ENCODE results near the gene SIGLEC14.
A peak's percentile ranks its signal among the peaks of the same experiment; 100 is the strongest.
"Not testable (repeated sequence)": the region's sequence is repeated elsewhere in the genome, so short reads cannot be mapped to it uniquely, and the experiment has no call there.

SIGLEC14 gene

DNA sequence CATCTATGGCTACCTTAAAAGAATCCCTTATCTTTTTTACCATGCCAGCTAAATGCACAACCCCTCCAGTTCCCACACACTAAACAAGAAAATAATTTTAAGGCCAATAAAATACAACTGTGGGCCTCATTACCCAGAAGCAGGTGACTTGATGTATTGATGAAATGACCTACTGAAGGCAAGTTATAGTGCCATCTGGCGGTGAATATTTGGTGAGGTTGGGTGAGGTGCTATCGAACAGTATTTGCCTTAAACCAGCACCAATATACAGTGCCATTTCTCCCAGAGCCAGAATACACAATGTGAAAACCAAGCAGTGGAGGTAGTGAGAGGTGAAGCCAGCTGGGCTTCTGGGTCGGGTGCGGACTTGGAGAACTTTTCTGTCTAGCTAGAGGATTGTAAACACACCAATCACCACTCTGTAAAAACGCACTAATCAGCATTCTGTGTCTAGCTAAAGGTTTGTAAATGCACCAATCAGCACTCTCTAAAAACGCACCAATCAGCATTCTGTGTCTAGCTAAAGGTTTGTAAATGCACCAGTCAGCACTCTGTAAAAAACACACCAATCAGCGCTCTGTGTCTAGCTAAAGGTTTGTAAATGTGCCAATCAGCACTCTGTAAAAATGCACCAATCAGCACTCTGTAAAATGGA, 29.4 kb upstream of the SIGLEC14 start:
- peak; percentile 32 for DNase-seq (ENCODE audit: low spot score)

DNA sequence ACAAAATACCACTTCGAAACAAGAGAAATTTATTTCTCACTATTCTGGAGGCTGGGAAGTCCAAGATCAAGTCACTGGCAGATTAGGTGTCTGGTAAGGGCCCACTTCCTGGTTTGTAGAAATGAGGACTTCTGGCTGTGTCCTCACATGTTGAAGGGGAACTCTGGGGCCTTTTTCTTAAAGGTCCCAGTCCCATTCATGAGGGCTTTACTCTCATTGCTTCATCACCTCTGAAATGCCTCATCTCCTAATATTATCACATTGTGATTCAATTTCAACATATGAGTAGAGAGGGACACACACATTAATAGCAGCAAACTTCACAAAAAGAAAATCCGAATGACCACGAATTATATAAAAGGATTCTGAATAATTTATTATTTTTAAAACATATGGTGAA, 21.6 kb upstream of the SIGLEC14 start:
- DNase-seq (ENCODE audit: low spot score): no peak

DNA sequence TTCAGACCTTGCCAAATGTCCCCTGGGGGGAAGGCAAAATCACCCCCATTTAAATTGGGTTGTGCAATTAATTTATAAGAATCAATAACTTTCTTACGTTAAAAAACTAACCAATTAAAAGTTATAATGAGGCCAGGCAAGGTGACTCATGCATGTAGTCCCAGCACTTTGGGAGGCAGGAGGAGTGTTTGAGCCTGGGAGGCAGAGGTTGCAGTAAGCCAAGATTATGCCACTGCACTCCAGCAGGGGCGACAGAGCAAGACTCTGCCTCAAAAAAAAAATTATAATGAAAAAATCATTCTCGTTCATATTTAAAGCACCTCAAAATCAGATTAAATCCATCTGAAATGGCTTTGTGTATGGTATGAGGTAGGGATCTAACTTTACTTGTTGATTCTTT, 18.4 kb upstream of the SIGLEC14 start:
- no peak for DNase-seq (ENCODE audit: low spot score)

DNA sequence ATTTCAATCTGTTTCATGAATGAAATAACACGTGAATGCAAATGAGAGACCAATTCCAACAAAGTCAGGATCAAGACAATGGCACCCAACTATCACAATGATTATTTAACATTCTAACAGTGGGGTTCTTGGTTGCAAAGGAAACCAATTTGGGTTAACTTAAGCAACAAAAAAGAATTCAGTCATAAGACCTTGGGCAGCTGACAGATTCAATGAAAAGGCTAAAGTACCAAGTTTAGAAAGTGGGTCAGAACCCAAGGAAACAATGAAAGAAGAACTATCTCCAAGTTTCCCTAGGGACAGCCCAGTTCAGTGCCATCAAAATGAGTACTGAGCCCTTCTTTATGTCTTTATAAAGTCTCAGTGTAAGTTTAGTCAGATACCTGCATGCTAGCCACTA, 17.5 kb upstream of the SIGLEC14 start:
- DNase-seq (ENCODE audit: low spot score): no peak

DNA sequence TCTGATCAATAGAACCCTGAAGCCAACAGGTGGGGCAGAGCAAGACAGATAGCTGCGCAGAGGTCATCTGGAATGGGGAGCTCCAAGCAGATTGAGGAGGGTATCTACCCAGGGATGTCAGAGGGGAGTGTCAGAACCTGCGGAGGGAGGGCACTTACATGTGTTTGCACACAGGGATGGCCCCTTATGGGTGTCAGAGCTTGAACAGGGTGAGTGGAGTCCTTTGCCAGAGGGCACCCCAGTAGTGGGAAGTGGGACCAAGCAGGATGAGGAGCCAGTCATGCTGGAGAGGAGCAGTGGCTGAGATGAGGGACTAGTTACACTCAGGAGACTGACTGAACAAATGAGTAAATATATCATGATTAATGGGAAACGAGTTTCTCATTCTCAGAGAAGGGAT, 17.0 kb upstream of the SIGLEC14 start:
- no peak for DNase-seq (ENCODE audit: low spot score)

GRCh38 chr19:51660975-51661600, 14.5 kb upstream of the SIGLEC14 start:
- DNase-seq (ENCODE audit: low spot score): peak; percentile 57

GRCh38 chr19:51654783-51655182, 8.2 kb upstream of the SIGLEC14 start:
- peak; percentile 13 for DNase-seq (ENCODE audit: low spot score)

DNA sequence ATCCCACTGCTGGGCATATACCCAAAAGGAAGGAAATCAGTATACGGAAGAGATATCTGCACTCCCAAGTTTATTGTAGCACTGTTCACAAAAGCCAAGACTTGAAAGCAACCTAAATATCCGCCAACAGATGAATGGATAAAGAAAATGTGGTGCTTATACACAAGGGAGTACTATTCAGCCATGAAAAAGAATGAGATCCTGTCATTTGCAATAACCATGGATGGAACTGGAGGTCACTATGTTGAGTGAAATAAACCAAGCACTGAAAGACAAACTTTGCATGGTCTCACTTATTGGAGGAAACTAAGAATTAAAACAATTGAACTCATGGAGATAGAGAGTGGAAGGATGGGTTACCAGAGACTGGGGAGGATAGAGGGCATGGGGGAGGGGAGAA, 6.5 kb upstream of the SIGLEC14 start:
- no peak for DNase-seq (ENCODE audit: low spot score)

DNA sequence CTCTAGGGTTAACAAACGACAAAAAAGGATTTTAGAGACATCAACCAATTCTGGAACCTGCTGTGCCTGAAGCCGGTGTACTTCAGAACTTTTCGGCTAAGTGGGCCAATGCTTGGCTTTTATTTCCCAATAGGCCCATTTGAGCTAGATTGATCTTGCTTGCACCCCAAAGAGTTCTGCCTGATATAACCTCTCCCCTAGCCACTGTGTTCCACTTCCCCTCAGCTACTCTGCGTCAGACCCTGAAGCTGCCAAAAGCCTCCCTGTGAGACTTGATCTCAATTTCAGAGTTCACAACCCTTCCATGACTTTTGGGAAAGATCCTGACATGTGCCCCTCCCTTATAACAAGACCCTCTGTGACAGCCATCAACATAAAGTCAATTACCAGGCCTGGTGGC, 5.6 kb upstream of the SIGLEC14 start:
- no peak for DNase-seq (ENCODE audit: low spot score)

GRCh38 chr19:51651216-51651846, 4.7 kb upstream of the SIGLEC14 start:
- DNase-seq (ENCODE audit: low spot score): no peak

DNA sequence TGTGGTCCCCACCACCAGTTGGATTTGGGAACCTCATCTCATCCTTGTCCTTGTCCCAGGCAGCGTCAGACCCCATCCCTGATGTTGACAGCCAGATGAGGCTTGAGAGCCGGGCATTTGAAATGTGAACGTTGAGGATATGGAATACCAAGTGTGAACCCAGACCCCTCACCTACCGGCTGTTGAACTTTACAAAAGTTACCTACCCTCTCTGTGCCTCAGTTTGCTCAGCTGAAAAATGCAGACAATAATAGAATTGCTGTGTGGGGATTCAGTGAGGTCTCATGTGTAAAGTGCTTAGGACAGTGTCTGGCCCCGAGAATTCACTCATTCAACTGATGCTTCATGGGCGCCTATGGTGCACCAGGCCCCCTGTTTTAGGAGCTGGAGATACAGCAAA, 693 bp upstream of the SIGLEC14 start:
- DNase-seq (ENCODE audit: low spot score): no peak

DNA sequence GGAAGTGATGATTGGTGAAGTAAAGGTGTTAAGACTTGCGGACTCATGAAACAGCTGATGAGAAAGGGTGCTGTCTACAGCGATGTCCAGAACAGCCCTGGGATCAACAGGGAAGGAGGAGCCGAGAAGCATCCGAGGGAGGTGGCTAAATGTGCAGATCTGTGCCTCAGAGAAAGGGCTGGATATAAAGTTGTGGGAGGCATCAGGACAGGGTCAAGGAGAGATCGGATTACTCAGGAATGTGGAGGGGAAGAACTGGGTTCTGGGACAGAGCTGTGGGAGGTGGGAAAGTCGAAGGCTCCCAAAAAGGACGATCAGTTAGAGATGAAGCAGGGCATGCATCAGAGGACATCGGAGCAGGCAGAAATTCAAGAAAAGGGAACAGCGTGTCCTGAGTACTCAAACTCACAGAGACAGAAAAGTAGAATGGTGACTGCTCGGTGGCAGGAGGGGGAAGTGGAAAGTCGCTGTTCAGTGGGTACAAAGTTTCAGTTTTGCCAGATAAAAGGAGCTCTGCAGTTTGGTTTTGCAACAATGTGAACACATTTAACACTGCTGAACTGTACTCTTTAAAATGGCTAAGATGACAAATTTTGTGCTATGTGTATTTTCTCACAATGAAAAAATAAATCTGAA, 1.9 kb downstream of the SIGLEC14 start:
- no peak for DNase-seq (ENCODE audit: low spot score)

DNA sequence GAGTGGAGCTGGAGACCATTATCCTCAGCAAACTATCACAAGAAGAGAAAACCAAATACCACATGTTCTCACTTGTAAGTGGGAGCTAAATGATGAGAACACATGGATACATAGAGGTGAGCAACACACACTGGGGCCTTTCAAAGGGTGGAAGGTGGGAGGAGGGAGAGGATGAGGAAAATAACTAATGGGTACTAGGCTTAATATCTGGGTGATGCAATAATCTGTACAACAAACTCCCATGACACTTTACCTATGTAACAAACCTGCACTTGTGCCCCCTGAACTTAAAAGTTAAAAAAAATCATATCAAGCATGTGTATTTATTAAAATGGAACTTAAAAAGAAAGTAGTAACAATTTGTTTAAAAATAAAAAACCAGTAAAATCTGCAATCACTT, 5.0 kb downstream of the SIGLEC14 start:
- DNase-seq (ENCODE audit: low spot score): no peak

DNA sequence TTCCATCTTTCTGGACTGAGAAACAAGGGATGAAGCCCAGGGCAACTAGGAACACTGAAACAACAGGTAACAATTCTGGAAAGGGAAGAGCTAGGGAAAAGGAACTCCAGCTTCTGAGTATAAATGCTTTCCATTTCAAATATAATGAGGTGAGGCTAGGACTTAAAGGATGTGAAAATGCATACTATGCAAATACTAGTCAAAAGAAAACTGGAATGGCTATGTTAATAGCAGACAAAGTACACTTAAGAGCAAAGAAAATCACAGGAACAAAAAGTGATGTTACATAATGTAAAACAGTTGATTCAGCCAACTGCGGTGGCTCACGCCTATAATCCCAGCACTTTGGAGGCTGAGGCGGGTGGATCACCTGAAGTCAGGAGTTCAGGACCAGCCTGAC, 6.2 kb downstream of the SIGLEC14 start:
- no peak for DNase-seq (ENCODE audit: low spot score)

DNA sequence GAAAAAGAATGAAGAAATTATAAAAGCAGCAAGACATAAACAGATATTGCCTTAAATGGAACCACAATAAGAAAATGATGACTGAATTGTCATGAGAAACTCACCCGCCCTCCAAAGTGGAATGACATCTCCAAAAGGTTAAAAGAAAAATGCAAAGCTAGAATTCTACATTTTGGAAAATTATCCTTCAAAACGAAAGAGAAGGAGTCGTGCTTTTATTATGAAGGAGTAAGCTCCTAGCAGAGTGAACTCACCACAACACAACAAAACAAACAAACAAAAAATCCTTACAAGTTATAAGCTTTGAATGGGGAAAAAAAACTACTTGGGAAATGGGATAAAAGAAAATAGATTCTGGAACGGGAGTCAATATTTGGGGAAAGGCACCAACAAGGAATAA, 6.7 kb downstream of the SIGLEC14 start:
- DNase-seq (ENCODE audit: low spot score): no peak

DNA sequence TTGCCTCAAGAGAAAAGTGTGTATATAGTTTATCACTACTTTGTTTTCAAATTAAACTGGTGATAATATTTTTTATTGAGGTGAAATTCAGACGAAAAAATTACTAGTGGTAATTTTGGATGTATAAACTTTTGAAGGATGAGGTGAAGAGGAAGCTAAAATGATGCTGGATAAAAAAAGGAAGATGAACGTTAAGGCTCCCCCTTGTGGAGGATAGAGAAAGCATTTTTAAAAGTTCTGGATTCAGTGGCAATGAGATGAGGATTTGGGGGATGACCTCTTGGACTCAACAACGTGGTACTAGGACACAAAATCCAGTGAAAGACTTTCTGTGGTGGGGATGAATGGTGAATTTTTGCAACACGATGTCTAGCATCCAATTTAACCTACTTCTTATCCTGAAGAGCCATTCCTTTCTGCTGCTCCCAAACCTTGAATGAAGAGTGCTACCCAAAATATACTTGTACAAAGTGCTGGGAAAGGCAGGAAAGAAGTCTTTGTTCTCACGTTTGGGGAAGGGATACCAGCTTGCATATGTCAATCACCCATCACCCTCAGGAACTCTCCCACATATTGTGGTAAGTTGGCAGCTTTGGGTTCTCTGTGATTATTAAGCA, 9.2 kb downstream of the SIGLEC14 start:
- DNase-seq (ENCODE audit: low spot score): peak; percentile 13

DNA sequence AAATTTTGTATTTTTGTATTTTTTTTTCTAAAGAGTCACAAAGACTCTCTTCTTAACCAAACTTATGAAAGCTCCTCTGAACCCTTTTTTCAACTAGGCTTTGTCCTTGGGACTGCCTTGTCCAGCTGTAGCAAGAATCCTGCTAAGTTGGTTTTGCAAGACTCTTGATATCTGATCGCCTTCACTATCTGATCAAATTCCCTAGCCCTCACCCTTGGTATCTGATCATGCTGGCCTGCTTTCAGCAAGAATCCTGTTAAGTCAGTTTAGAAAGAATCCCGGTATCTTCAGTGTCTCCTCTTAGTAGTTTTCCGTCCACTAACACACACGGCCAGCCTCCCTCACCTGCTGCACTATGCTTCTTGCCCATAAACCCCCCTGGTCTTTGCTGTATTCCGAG, 14.5 kb downstream of the SIGLEC14 start:
- DNase-seq (ENCODE audit: low spot score): no peak

DNA sequence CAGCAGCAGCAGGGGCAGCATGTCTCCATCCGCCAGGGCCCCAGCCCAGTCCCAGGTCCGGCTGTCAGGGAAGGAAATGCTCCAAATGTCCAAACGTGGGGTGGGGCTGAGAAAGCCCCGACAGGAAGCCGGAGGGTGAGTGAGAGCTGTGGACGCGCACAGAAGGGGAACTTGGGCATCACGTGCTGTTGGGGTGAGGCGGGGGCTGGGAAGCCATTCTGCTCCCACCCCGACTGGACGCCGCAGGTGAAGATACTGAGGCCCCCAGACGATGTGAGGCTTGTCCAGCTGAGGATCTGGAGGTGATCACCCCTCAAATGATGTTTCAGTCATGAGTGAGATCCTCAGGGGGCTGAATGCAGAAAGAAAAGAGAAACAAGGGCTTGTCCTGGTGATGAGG, 16.3 kb downstream of the SIGLEC14 start, which contains the start of gene SIGLEC5:
SIGLEC5 (minus strand) TSS at position 87 of the 400 bp plus-strand sequence; CDS start at position 21, 66 bp downstream.
- DNase-seq (ENCODE audit: low spot score): not testable (repeated sequence)

- no peak for DNase-seq (ENCODE audit: low spot score)
Observed at GRCh38 chr19:51628153-51628939, 18.3 kb downstream of the SIGLEC14 start.

DNA sequence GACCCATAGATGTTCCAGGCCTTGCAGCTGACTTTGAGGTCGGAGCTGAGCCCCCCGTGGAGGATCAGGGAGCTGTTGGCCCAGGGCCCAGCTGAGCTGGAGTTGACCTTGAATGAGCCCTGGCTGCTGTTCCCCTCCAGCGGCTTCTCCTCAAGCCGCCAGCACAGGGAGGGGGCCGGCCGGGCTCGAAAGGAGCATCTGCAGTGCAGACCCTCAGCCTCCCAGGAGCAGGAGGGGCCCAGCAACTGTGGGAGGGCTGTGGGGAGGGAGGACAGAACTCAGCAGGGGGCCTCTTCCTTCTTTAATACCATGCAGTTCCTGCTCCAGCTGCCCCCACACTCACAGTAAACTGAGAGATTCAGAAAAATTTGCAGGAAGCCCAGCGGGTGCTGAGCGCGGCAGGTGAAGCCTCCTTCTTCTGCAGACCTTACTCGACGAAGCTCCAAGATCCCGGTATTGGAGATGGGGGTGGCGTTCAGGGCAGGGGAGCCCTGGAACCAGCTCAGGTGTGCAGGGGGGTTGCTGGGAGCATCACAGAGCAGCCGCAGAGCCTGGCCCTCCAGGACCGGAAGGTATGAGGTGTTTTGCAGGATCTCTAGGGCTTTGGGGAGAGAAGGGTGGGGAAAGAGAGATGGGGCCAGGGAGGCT, 19.0 kb downstream of the SIGLEC14 start:
- DNase-seq (ENCODE audit: low spot score): no peak

GRCh38 chr19:51626675-51627074, 19.9 kb downstream of the SIGLEC14 start:
- DNase-seq (ENCODE audit: low spot score): no peak

Data from NAMALWA (cell line).